GM18520 (cell line): Measurements from ENCODE around the gene TNRC6A.

Source experiments
- ATAC-seq: cut with Tn5 transposase; IDR thresholded peaks from one replicate; pipeline ENCODE4 v1.9.1; 2021; ENCODE audit not compliant: unreplicated experiment

Gene TNRC6A

GRCh38 chr16:24863582-24864437 lies 134.4 kb downstream of the TNRC6A start:
- no peak for ATAC-seq

GRCh38 chr16:24869033-24869432 lies 139.6 kb downstream of the TNRC6A start:
- no peak for ATAC-seq

GRCh38 chr16:24871891-24872290 lies 142.4 kb downstream of the TNRC6A start:
- no peak for ATAC-seq

GRCh38 chr16:24873028-24873427 lies 143.6 kb downstream of the TNRC6A start:
- ATAC-seq, result no peak

GRCh38 chr16:24875466-24875865 lies 146.0 kb downstream of the TNRC6A start:
- no peak for ATAC-seq
